Measurements from ENCODE around the gene PSMD1. TPM values are rescaled to one million over a fixed set of nuclear protein-coding genes. Genes with fewer than 3 reads are reported as not detected.

PSMD1 gene
- total and polyA plus RNA-seq, 2 experiments from 2014 or later, result 102 to 106 TPM

DNA sequence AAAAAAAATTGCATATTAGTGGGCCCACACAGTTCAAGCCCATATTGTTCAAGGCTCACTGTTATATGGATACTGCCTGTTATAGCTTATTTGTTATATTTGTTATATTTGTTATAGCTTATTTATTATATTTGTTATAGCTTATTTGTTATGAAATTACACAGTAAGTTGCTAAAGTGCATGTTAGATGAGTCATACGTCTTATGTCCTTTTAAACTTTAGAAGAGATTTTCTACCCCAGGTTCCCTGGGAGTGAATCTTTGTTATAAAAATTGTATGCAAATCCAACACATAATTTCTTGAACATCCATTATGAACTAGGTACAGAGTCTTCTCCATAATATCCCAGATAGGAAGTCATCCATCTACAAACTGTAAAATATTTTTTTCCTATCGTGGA, 46.1 kb downstream of the PSMD1 start:
- Histone ChIP-seq H3K4me3 (no peak overlapping the region), H3K9ac (peak overlapping the region; percentile 6; the same call in 1 of the 2 replicates), H4K20me1 (ENCODE audit: insufficient read depth) (no peaks in the 10 kb centered on the region), H3K9me3 (ENCODE audit: low read depth) (no peaks in the 10 kb centered on the region), H3K36me3 (ENCODE audit: low read depth) (peaks cover 6% of the 10 kb centered on the region; the same call in 1 of the 2 replicates), H2AFZ (no peak overlapping the region), H3K79me2 (ENCODE audit: insufficient read depth) (peaks cover 33% of the 10 kb centered on the region), H3K27me3 (replicated peaks; ENCODE audit: insufficient read depth) (no peaks in the 10 kb centered on the region), H3K27ac (peak overlapping the region; percentile 18; the same call in 1 of the 2 replicates), H3K4me2 (ENCODE audit: unreplicated experiment) (no peak overlapping the region), H3K9me2 (ENCODE audit: insufficient read depth) (no peaks in the 10 kb centered on the region), H3K4me1 (ENCODE audit: insufficient read depth) (peaks cover 12% of the 10 kb centered on the region; the same call in 1 of the 2 replicates), H3F3A (ENCODE audit: insufficient read depth) (peaks cover 25% of the 10 kb centered on the region)
- TF ChIP-seq EZH2phosphoT487 (IDR thresholded peaks at IDR 0.05; ENCODE audit: insufficient read depth, low read depth), result no peak
- WGBS, 2 experiments (ENCODE audit: low coverage in 1 of 2, low lambda C conversion rate in 2 of 2, missing lambda C conversion rate in 2 of 2), result 61 to 62% methylated on average over 2 of the region's 2 CpGs
- DNase-seq, result peak; percentile 60
- in situ Hi-C loops (cut with MboI), result loop anchor here (10.0 to 25.0 kb wide), 2 partner anchors 92 to 310 kb away; partner anchors contain the start of gene ARMC9

- WGBS, 2 experiments (ENCODE audit: low coverage in 1 of 2, low lambda C conversion rate in 2 of 2, missing lambda C conversion rate in 2 of 2), result 3 to 7% methylated on average over 3 of the region's 3 CpGs
- in situ Hi-C loops (cut with MboI), result loop anchor here (10.0 to 25.0 kb wide), 2 partner anchors 91 to 308 kb away; partner anchors contain the start of gene ARMC9
- peaks cover 25% of the 10 kb centered on the region for H3F3A ChIP-seq (ENCODE audit: insufficient read depth)
Measured at GRCh38 chr2:231104115-231104713, 47.5 kb downstream of the PSMD1 start.

GRCh38 chr2:231110551-231110950, 53.9 kb downstream of the PSMD1 start:
- WGBS, 2 experiments (ENCODE audit: low coverage in 1 of 2, low lambda C conversion rate in 2 of 2, missing lambda C conversion rate in 2 of 2), result 71 to 80% methylated on average over 1 of the region's 1 CpG
- H3K27ac ChIP-seq, result no peak overlapping the region
- no peaks in the 10 kb centered on the region for H3K9me2 ChIP-seq (ENCODE audit: insufficient read depth)
- H3K4me1 ChIP-seq (ENCODE audit: insufficient read depth), result peaks cover 24% of the 10 kb centered on the region
- no peak overlapping the region for H2AFZ ChIP-seq
- H3K27me3 ChIP-seq (replicated peaks; ENCODE audit: insufficient read depth), result no peaks in the 10 kb centered on the region
- peak; percentile 47 for DNase-seq
- no peak overlapping the region for H3K4me3 ChIP-seq
- peaks cover 13% of the 10 kb centered on the region; the same call in 1 of the 2 replicates for H3K36me3 ChIP-seq (ENCODE audit: low read depth)
- no peak for TF ChIP-seq EZH2phosphoT487 (IDR thresholded peaks at IDR 0.05; ENCODE audit: insufficient read depth, low read depth)
- TF ChIP-seq EZH2 (IDR thresholded peaks at IDR 0.05; ENCODE audit: insufficient read depth, poor library complexity, severe bottlenecking), result no peak
- no peaks in the 10 kb centered on the region for H3F3A ChIP-seq (ENCODE audit: insufficient read depth)
- H3K79me2 ChIP-seq (ENCODE audit: insufficient read depth), result peaks cover 55% of the 10 kb centered on the region
- H3K9me3 ChIP-seq (ENCODE audit: low read depth), result no peaks in the 10 kb centered on the region
- H4K20me1 ChIP-seq (ENCODE audit: insufficient read depth), result no peaks in the 10 kb centered on the region
- H3K4me2 ChIP-seq (ENCODE audit: unreplicated experiment), result no peak overlapping the region
- in situ Hi-C loops (cut with MboI), result loop anchor here (25.0 kb wide), 1 partner anchor 302 kb away; no protein-coding TSS in a partner anchor
- H3K9ac ChIP-seq, result no peak overlapping the region

More at GRCh38 chr2:231104115-231104713, 47.5 kb downstream of the PSMD1 start:
- no peak overlapping the region for H3K9ac ChIP-seq
- peak; percentile 76 for DNase-seq
- H3K27ac ChIP-seq, result no peak overlapping the region
- peaks cover 12% of the 10 kb centered on the region; the same call in 1 of the 2 replicates for H3K4me1 ChIP-seq (ENCODE audit: insufficient read depth)
- TF ChIP-seq EZH2 (IDR thresholded peaks at IDR 0.05; ENCODE audit: insufficient read depth, poor library complexity, severe bottlenecking) (no peak), EZH2phosphoT487 (IDR thresholded peaks at IDR 0.05; ENCODE audit: insufficient read depth, low read depth) (no peak)
- H3K27me3 ChIP-seq (replicated peaks; ENCODE audit: insufficient read depth), result no peaks in the 10 kb centered on the region
- H3K4me2 ChIP-seq (ENCODE audit: unreplicated experiment), result no peak overlapping the region
- peaks cover 37% of the 10 kb centered on the region for H3K79me2 ChIP-seq (ENCODE audit: insufficient read depth)
- H3K9me2 ChIP-seq (ENCODE audit: insufficient read depth), result no peaks in the 10 kb centered on the region
- no peak overlapping the region for H3K4me3 ChIP-seq
- H4K20me1 ChIP-seq (ENCODE audit: insufficient read depth), result no peaks in the 10 kb centered on the region
- H3K9me3 ChIP-seq (ENCODE audit: low read depth), result no peaks in the 10 kb centered on the region
- H2AFZ ChIP-seq, result no peak overlapping the region
- H3K36me3 ChIP-seq (ENCODE audit: low read depth), result peaks cover 15% of the 10 kb centered on the region; the same call in 1 of the 2 replicates

DNA sequence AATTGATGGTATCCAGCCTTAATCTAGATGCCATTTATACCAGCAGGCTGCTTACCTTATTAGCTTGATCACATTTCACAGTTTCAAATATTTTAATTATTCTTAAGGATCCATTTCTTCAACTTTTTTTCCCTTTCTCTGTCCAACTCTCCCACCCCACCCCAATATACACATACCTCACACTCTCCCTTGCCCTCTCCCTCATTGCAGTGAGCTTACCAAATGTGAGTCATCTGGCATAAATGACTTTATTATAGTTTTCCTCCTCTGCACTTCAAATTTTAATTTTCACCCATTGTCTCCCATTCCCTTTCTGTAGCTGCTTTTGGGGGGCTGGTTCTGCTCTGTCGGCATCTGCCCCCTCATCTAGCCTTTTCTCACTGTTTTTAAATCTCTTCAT, 55.3 kb downstream of the PSMD1 start:
- no peak overlapping the region for H2AFZ ChIP-seq
- no peak overlapping the region for H3K27ac ChIP-seq
- no peaks in the 10 kb centered on the region for H3K9me3 ChIP-seq (ENCODE audit: low read depth)
- DNase-seq, result peak; percentile 70
- H3K4me2 ChIP-seq (ENCODE audit: unreplicated experiment), result peak overlapping the region; percentile 56
- peaks cover 40% of the 10 kb centered on the region for H3K79me2 ChIP-seq (ENCODE audit: insufficient read depth)
- H3K9ac ChIP-seq, result no peak overlapping the region
- TF ChIP-seq EZH2 (IDR thresholded peaks at IDR 0.05; ENCODE audit: insufficient read depth, poor library complexity, severe bottlenecking), result no peak
- TF ChIP-seq EZH2phosphoT487 (IDR thresholded peaks at IDR 0.05; ENCODE audit: insufficient read depth, low read depth), result no peak
- H3K9me2 ChIP-seq (ENCODE audit: insufficient read depth), result no peaks in the 10 kb centered on the region
- no peaks in the 10 kb centered on the region for H3K27me3 ChIP-seq (replicated peaks; ENCODE audit: insufficient read depth)
- WGBS, 2 experiments (ENCODE audit: low coverage in 1 of 2, low lambda C conversion rate in 2 of 2, missing lambda C conversion rate in 2 of 2), result 97 to 100% methylated on average over 1 of the region's 1 CpG
- in situ Hi-C loops (cut with MboI), result loop anchor here (25.0 kb wide), 1 partner anchor 300 kb away; no protein-coding TSS in a partner anchor
- peaks cover 13% of the 10 kb centered on the region; the same call in 1 of the 2 replicates for H3K36me3 ChIP-seq (ENCODE audit: low read depth)
- H3F3A ChIP-seq (ENCODE audit: insufficient read depth), result no peaks in the 10 kb centered on the region
- peaks cover 24% of the 10 kb centered on the region for H3K4me1 ChIP-seq (ENCODE audit: insufficient read depth)
- no peaks in the 10 kb centered on the region for H4K20me1 ChIP-seq (ENCODE audit: insufficient read depth)
- no peak overlapping the region for H3K4me3 ChIP-seq

Data from GM23248 (cell line).